Measurements from ENCODE around the gene C1QTNF2. TPM values are rescaled to one million over a fixed set of nuclear protein-coding genes. Genes with fewer than 3 reads are reported as not detected.

C1QTNF2 gene
- total and polyA plus RNA-seq, 2 of the 4 experiments (the other 2 are of a cell fraction) = 0.72 to 1.2 TPM

DNA sequence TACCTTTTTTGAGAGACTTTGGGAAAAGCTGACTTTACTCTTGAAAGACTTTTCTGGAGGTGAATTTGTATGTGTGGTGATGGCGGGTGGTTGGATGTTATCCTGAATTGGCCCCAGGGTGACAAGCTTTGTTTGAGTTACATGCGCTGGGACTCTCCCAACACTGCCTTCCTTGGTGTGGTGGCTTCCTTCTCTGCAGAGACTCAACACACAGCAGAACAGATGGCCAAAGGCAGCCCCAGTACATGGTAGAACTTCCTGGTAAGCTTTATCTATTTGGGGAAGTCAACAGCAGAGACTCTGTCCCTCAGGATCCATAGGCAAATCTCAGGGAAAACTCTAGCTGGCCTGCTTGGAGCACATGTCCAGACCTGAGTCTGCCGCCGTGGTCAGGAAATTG lies 18.1 kb downstream of the C1QTNF2 start:
- H2BK120ac ChIP-seq (ENCODE audit: low read depth, low read length) = no peak overlapping the region
- no peak overlapping the region for H2BK20ac ChIP-seq (ENCODE audit: low read depth, low read length)
- H3K14ac ChIP-seq (replicated peaks; ENCODE audit: low read depth, low read length) = no peak overlapping the region
- H2BK5ac ChIP-seq (ENCODE audit: low read depth, low read length, poor library complexity, severe bottlenecking) = no peak overlapping the region
- no peaks in the 10 kb centered on the region for H3K79me1 ChIP-seq (ENCODE audit: low read depth in 1 of 2, low read length in 2 of 2)
- H3K27ac ChIP-seq (ENCODE audit: insufficient read depth, low read length) = no peak overlapping the region
- intact Hi-C loops (cut with micrococcal nuclease) (no loop called here), dilution Hi-C loops (cut with HindIII; ENCODE audit: low sequenced_read_pairs, unreplicated experiment) (loop anchor here (25.0 kb wide), 1 partner anchor 340 kb away; the partner anchor contains the start of gene TTC1), in situ Hi-C loops (cut with MboI; ENCODE audit: low sequenced_read_pairs) (no loop called here)
- no peak overlapping the region for H2AK5ac ChIP-seq (ENCODE audit: low read depth, low read length)
- H4K5ac ChIP-seq (ENCODE audit: low read depth, low read length) = no peak overlapping the region
- H3K9me1 ChIP-seq (ENCODE audit: insufficient read depth, low read length) = no peaks in the 10 kb centered on the region; the same call in 1 of the 2 replicates
- TF ChIP-seq POLR2A (IDR thresholded peaks at IDR 0.05; ENCODE audit: low read depth, low read length) (no peak), RAD21 (IDR thresholded peaks at IDR 0.05; ENCODE audit: low read length) (no peak), MXI1 (IDR thresholded peaks at IDR 0.05; ENCODE audit: borderline replicate concordance, low read depth, low read length) (no peak), CTCF (conservative IDR thresholded peaks at IDR 0.05; ENCODE audit: low read depth, low read length) (no peak), USF2 (IDR thresholded peaks at IDR 0.05; ENCODE audit: low read depth, low read length) (no peak), MAZ (IDR thresholded peaks at IDR 0.05; ENCODE audit: borderline replicate concordance, low read depth, low read length) (no peak), MAFK (IDR thresholded peaks at IDR 0.05; ENCODE audit: low read depth, low read length) (no peak), CEBPB (IDR thresholded peaks at IDR 0.05; ENCODE audit: low read depth, low read length) (no peak), BHLHE40 (IDR thresholded peaks at IDR 0.05; ENCODE audit: low read depth, low read length) (no peak), NFE2L2 (IDR thresholded peaks at IDR 0.05; ENCODE audit: low read depth, low read length) (no peak), CHD1 (IDR thresholded peaks at IDR 0.05; ENCODE audit: low read depth, low read length) (no peak), FOS (IDR thresholded peaks at IDR 0.05; ENCODE audit: low read depth, low read length) (no peak), RCOR1 (IDR thresholded peaks at IDR 0.05; ENCODE audit: insufficient replicate concordance, low read length) (no peak), SMC3 (IDR thresholded peaks at IDR 0.05; ENCODE audit: low read depth, low read length) (no peak), RFX5 (IDR thresholded peaks at IDR 0.05; ENCODE audit: low read depth, low read length) (no peak)
- TF ChIP-seq, protein P1, sequence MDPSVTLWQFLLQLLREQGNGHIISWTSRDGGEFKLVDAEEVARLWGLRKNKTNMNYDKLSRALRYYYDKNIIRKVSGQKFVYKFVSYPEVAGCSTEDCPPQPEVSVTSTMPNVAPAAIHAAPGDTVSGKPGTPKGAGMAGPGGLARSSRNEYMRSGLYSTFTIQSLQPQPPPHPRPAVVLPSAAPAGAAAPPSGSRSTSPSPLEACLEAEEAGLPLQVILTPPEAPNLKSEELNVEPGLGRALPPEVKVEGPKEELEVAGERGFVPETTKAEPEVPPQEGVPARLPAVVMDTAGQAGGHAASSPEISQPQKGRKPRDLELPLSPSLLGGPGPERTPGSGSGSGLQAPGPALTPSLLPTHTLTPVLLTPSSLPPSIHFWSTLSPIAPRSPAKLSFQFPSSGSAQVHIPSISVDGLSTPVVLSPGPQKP (IDR thresholded peaks at IDR 0.05; ENCODE audit: borderline replicate concordance, low read depth, low read length) = no peak
- H3K9me3 ChIP-seq (ENCODE audit: control insufficient read depth, insufficient read depth, low read length) = no peaks in the 10 kb centered on the region
- no peaks in the 10 kb centered on the region for H3K4me1 ChIP-seq (ENCODE audit: control insufficient read depth, insufficient read depth, low read length)
- POLR2A ChIA-PET (ENCODE audit: unreplicated experiment) = no interaction called here
- no peaks in the 10 kb centered on the region for H3K36me3 ChIP-seq (ENCODE audit: control insufficient read depth, insufficient read depth, low read length)
- no peak overlapping the region for H3K18ac ChIP-seq (ENCODE audit: low read depth, low read length)
- ATAC-seq (ENCODE audit: low read depth) (no peak), DNase-seq (no peak)
- no peak overlapping the region for H2AK9ac ChIP-seq (replicated peaks; ENCODE audit: low read depth, low read length, poor library complexity)
- no peaks in the 10 kb centered on the region for H4K20me1 ChIP-seq (ENCODE audit: insufficient read depth, low read length)
- H4K91ac ChIP-seq (ENCODE audit: insufficient read depth, low read depth, low read length) = no peak overlapping the region
- no peak overlapping the region for H3K4me2 ChIP-seq (ENCODE audit: low read depth, low read length)
- no peak overlapping the region for H2AFZ ChIP-seq (replicated peaks; ENCODE audit: low read length, poor library complexity)
- H4K8ac ChIP-seq (ENCODE audit: low read depth in 2 of 2, low read length in 2 of 2) = no peak overlapping the region
- no peaks in the 10 kb centered on the region for H3K27me3 ChIP-seq (ENCODE audit: control insufficient read depth, insufficient read depth, low read length)
- H3K56ac ChIP-seq (ENCODE audit: extremely low read depth, insufficient read depth, low read length) = no peak overlapping the region
- BruUV-seq (replicated peaks) = no TSS peak
- WGBS, 2 experiments (ENCODE audit: extremely low coverage in 2 of 2, insufficient read length in 1 of 2) = no CpG with 5 or more reads among the region's 4 CpGs
- H3K23ac ChIP-seq (ENCODE audit: low read depth, low read length) = no peak overlapping the region
- no peak overlapping the region for H3K9ac ChIP-seq (ENCODE audit: low read depth, low read length)
- H3K4ac ChIP-seq (ENCODE audit: low read depth, low read length) = no peak overlapping the region
- CTCF ChIA-PET = no interaction called here
- no peak overlapping the region for H3K4me3 ChIP-seq (ENCODE audit: insufficient read depth, low read depth, low read length)
- no peak overlapping the region for H2BK15ac ChIP-seq (ENCODE audit: low read depth, low read length)
